SW 1271 (cell line): ENCODE data around the gene TMEM252.

Experiments
- DNase-seq, 2 experiments: peaks; one replicate each; lab custom pipeline; 2025; lab: John Stamatoyannopoulos, UW

Gene TMEM252

GRCh38 chr9:68540712-68541535, at the start of gene TMEM252:
Gene TMEM252 (minus strand): TSS chr9:68540883. CDS start chr9:68540814, 69 bp downstream.
- no peak for DNase-seq

GRCh38 chr9:68585034-68585761, 44.5 kb upstream of the TMEM252 start:
- DNase-seq = no peak

- DNase-seq = peak; percentile 74 to 85
These were observed 43.7 kb upstream of the TMEM252 start for GRCh38 chr9:68584189-68585033.

GRCh38 chr9:68581696-68582095, 41.0 kb upstream of the TMEM252 start:
- no peak for DNase-seq

- DNase-seq = no peak
These were observed 37.3 kb upstream of the TMEM252 start for GRCh38 chr9:68577774-68578591.

GRCh38 chr9:68575817-68576216, 35.1 kb upstream of the TMEM252 start:
- DNase-seq = no peak

GRCh38 chr9:68574150-68574549, 33.5 kb upstream of the TMEM252 start:
- peak in 1 of 2 experiments; percentile 19 for DNase-seq

- DNase-seq = no peak
These were observed 26.9 kb upstream of the TMEM252 start for GRCh38 chr9:68567565-68567964.

GRCh38 chr9:68562461-68562860, 21.8 kb upstream of the TMEM252 start:
- DNase-seq = no peak

- no peak for DNase-seq
These were observed 19.6 kb upstream of the TMEM252 start for GRCh38 chr9:68560071-68560844.

- DNase-seq = no peak
These were observed 17.9 kb upstream of the TMEM252 start for GRCh38 chr9:68558545-68558944.

GRCh38 chr9:68555437-68556150, 14.9 kb upstream of the TMEM252 start:
- no peak for DNase-seq

- peak in 1 of 2 experiments; percentile 12 for DNase-seq
These were observed 12.2 kb upstream of the TMEM252 start for GRCh38 chr9:68552700-68553476.

GRCh38 chr9:68551191-68551590, 10.5 kb upstream of the TMEM252 start:
- no peak for DNase-seq

- DNase-seq = no peak
These were observed 7.6 kb upstream of the TMEM252 start for GRCh38 chr9:68548241-68548640.

GRCh38 chr9:68547417-68547816, 6.7 kb upstream of the TMEM252 start:
- DNase-seq = no peak

- no peak for DNase-seq
These were observed 6.1 kb upstream of the TMEM252 start for GRCh38 chr9:68546596-68547390.

- no peak for DNase-seq
These were observed 4.5 kb upstream of the TMEM252 start for GRCh38 chr9:68545033-68545705.
